Natural killer cell (primary cell): Measurements from ENCODE around the gene HDAC8. TPM values are rescaled to one million over a fixed set of nuclear protein-coding genes. Genes with fewer than 3 reads are reported as not detected.

Source experiments
- ATAC-seq, 3 donors: fragments of 150-1000 bp in 2 of 3; fragments of 200-7000 bp in 1 of 3; cut with Tn5 transposase; 1 replicate in 1 of 3; 2 replicates in 2 of 3; pipeline ENCODE4 v1.10.0; 2021; ENCODE audit warnings: mild to moderate bottlenecking in 2 of 3, moderate library complexity in 2 of 3
- DNase-seq, 2 donors: peaks; one replicate each; pipeline versions ENCODE4 v3.0.0 to v3.0.0-alpha.2; 2013 to 2021; ENCODE audit warnings: mixed read lengths in 1 of 2
- H3K27ac ChIP-seq: one replicate; pipeline ENCODE4 v1.5.1; 2013; ENCODE audit warnings: mild to moderate bottlenecking, low read length
- H3K27me3 ChIP-seq: one replicate; pipeline ENCODE4 v1.6.1; 2013; ENCODE audit warnings: low read length; ENCODE audit not compliant: control insufficient read depth, insufficient read depth
- H3K36me3 ChIP-seq: one replicate; pipeline ENCODE4 v1.6.1; 2013; ENCODE audit warnings: low read length; ENCODE audit not compliant: control insufficient read depth, insufficient read depth
- H3K4me1 ChIP-seq: one replicate; pipeline ENCODE4 v1.6.1; 2013; ENCODE audit warnings: low read length; ENCODE audit not compliant: control insufficient read depth, insufficient read depth
- H3K4me3 ChIP-seq: one replicate; pipeline ENCODE4 v1.5.1; 2013; ENCODE audit warnings: low read length
- H3K9me3 ChIP-seq: one replicate; pipeline ENCODE4 v1.6.1; 2013; ENCODE audit warnings: low read length; ENCODE audit not compliant: control insufficient read depth, insufficient read depth
- H3K27ac Mint-ChIP-seq, 2 donors: one replicate each; pipeline ENCODE4 v1.8.0; 2022; ENCODE audit warnings: mild to moderate bottlenecking in 2 of 2, mixed read lengths in 2 of 2, moderate library complexity in 1 of 2
- H3K27me3 Mint-ChIP-seq, 2 donors: one replicate each; pipeline ENCODE4 v1.8.0; 2022; ENCODE audit warnings: low read depth in 2 of 2, mixed read lengths in 2 of 2
- H3K36me3 Mint-ChIP-seq: one replicate; pipeline ENCODE4 v1.8.0; 2022; ENCODE audit warnings: mixed read lengths
- H3K4me1 Mint-ChIP-seq, 2 donors: one replicate each; pipeline ENCODE4 v1.8.0; 2022; ENCODE audit warnings: mixed read lengths in 2 of 2
- H3K4me3 Mint-ChIP-seq: one replicate; pipeline ENCODE4 v1.8.0; 2022; ENCODE audit warnings: mild to moderate bottlenecking, moderate library complexity, mixed read lengths
- H3K9me3 Mint-ChIP-seq, 2 donors: one replicate each; pipeline ENCODE4 v1.8.0; 2022; ENCODE audit warnings: mixed read lengths in 2 of 2
- CTCF ChIP-seq: fragments of 200-600 bp; IDR thresholded peaks from one replicate; pipeline ENCODE4 v1.8.0; 2022; ENCODE audit warnings: antibody characterized with exemption
- WGBS: methylation state at CpG from one replicate; pipeline ENCODE4 v1.1.7; 2013; ENCODE audit warnings: missing lambda C conversion rate; ENCODE audit not compliant: insufficient coverage; 5-methylcytosine and 5-hydroxymethylcytosine counted together
- intact Hi-C: fragments of 100-400 bp; cut with micrococcal nuclease; formaldehyde crosslinking; loops from one replicate; pipeline ENCODE4 v1.14.2; 2022
- total RNA-seq, 4 donors: library from RNA; stranded (reverse); fragments of 120-200 nt in 1 of 4; gene quantifications; one replicate each; pipeline versions ENCODE4 v1.2.3 to v1.2.4, GENCODE V29; 2013 to 2022

The HDAC8 gene
- total RNA-seq, 3 donors from 2014 or later (not counting 1 experiment from before 2014, with no cell fraction given), result 24.3 to 30.4 (median 26.6) TPM

GRCh38 chrX:72392042-72392441, 180.6 kb downstream of the HDAC8 start:
- Mint-ChIP-seq H3K9me3 (no peaks in the 10 kb centered on the region), H3K36me3 (no peaks in the 10 kb centered on the region), H3K27ac (no peak overlapping the region), H3K4me3 (no peak overlapping the region), H3K4me1 (no peaks in the 10 kb centered on the region), H3K27me3 (peaks cover 0 to 3% of the 10 kb centered on the region in 2 donors)
- TF ChIP-seq CTCF, result no peak
- H3K4me1 ChIP-seq, result no peaks in the 10 kb centered on the region
- intact Hi-C loops, result no loop called here
- DNase-seq (no peak), ATAC-seq (no peak)
- H3K4me3 ChIP-seq, result no peak overlapping the region
- H3K27ac ChIP-seq, result no peak overlapping the region
- H3K36me3 ChIP-seq, result no peaks in the 10 kb centered on the region
- no peaks in the 10 kb centered on the region for H3K9me3 ChIP-seq
- no peaks in the 10 kb centered on the region for H3K27me3 ChIP-seq

DNA sequence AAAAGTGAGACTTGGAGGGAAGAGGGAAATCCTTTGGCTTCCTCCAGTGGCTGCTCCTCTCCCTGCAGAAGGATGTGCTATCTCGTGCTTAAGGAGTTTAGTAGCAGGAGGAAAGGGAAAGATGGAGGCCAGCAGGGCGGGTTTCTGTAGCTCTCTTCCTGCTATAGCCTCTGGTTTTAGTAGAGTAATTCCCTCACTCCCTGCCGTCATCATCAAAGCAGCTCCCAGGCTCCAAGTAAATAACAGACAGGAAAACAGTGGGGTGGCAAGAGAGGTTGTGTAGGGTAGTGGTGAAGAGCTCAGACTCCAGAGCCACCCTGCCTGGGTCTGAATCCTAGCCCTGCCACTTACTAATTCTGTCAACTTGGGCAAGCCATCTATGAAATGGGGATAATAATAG, 185.4 kb downstream of the HDAC8 start:
- Mint-ChIP-seq H3K27ac (no peak overlapping the region), H3K27me3 (peaks cover 0 to 7% of the 10 kb centered on the region in 2 donors), H3K9me3 (no peaks in the 10 kb centered on the region), H3K4me1 (no peaks in the 10 kb centered on the region), H3K4me3 (no peak overlapping the region), H3K36me3 (no peaks in the 10 kb centered on the region)
- ATAC-seq (no peak), DNase-seq (no peak)
- Histone ChIP-seq H3K4me3 (no peak overlapping the region), H3K27ac (no peak overlapping the region), H3K4me1 (no peaks in the 10 kb centered on the region), H3K36me3 (no peaks in the 10 kb centered on the region), H3K27me3 (no peaks in the 10 kb centered on the region), H3K9me3 (no peaks in the 10 kb centered on the region)
- TF ChIP-seq CTCF, result no peak
- intact Hi-C loops, result no loop called here
- no CpG with 5 or more reads among the region's 3 CpGs for WGBS

GRCh38 chrX:72382202-72382595, 190.4 kb downstream of the HDAC8 start:
- no peaks in the 10 kb centered on the region for H3K36me3 ChIP-seq
- TF ChIP-seq CTCF, result no peak
- H3K9me3 ChIP-seq, result no peaks in the 10 kb centered on the region
- H3K27ac ChIP-seq, result no peak overlapping the region
- H3K27me3 ChIP-seq, result no peaks in the 10 kb centered on the region
- no peaks in the 10 kb centered on the region for H3K36me3 Mint-ChIP-seq
- no peak overlapping the region for H3K4me3 Mint-ChIP-seq
- intact Hi-C loops, result no loop called here
- ATAC-seq (no peak), DNase-seq (no peak)
- peaks cover 0 to 6% of the 10 kb centered on the region in 2 donors for H3K27me3 Mint-ChIP-seq
- no peak overlapping the region for H3K4me3 ChIP-seq
- H3K27ac Mint-ChIP-seq, result no peak overlapping the region
- H3K4me1 Mint-ChIP-seq, result no peaks in the 10 kb centered on the region
- H3K9me3 Mint-ChIP-seq, result no peaks in the 10 kb centered on the region
- H3K4me1 ChIP-seq, result no peaks in the 10 kb centered on the region
- 48% methylated on average over 3 of the region's 4 CpGs for WGBS

- no peaks in the 10 kb centered on the region for H3K27me3 ChIP-seq
- WGBS, result 81% methylated on average over 2 of the region's 2 CpGs
- no peaks in the 10 kb centered on the region for H3K4me1 Mint-ChIP-seq
- no peaks in the 10 kb centered on the region for H3K9me3 ChIP-seq
- no peaks in the 10 kb centered on the region for H3K36me3 Mint-ChIP-seq
- no peak for TF ChIP-seq CTCF
- no peaks in the 10 kb centered on the region for H3K27me3 Mint-ChIP-seq
- ATAC-seq, result no peak
- no peak for DNase-seq
- H3K4me1 ChIP-seq, result no peaks in the 10 kb centered on the region
- no peak overlapping the region for H3K4me3 Mint-ChIP-seq
- H3K9me3 Mint-ChIP-seq, result no peaks in the 10 kb centered on the region
- H3K27ac Mint-ChIP-seq, result no peak overlapping the region
- no peak overlapping the region for H3K27ac ChIP-seq
- H3K4me3 ChIP-seq, result no peak overlapping the region
- H3K36me3 ChIP-seq, result no peaks in the 10 kb centered on the region
- intact Hi-C loops, result no loop called here
Measured at GRCh38 chrX:72381439-72382201, 191.0 kb downstream of the HDAC8 start.
